ENCODE results near the gene FLVCR1. TPM values are rescaled to one million over a fixed set of nuclear protein-coding genes. Genes with fewer than 3 reads are reported as not detected.

The FLVCR1 gene
- polyA plus RNA-seq, 3 donors, result 1.8 to 5.5 (median 2.8) TPM

- no CpG with 5 or more reads among the region's 6 CpGs for WGBS (ENCODE audit: insufficient coverage)
Observed at GRCh38 chr1:212878418-212878817, 20.3 kb downstream of the FLVCR1 start.

DNA sequence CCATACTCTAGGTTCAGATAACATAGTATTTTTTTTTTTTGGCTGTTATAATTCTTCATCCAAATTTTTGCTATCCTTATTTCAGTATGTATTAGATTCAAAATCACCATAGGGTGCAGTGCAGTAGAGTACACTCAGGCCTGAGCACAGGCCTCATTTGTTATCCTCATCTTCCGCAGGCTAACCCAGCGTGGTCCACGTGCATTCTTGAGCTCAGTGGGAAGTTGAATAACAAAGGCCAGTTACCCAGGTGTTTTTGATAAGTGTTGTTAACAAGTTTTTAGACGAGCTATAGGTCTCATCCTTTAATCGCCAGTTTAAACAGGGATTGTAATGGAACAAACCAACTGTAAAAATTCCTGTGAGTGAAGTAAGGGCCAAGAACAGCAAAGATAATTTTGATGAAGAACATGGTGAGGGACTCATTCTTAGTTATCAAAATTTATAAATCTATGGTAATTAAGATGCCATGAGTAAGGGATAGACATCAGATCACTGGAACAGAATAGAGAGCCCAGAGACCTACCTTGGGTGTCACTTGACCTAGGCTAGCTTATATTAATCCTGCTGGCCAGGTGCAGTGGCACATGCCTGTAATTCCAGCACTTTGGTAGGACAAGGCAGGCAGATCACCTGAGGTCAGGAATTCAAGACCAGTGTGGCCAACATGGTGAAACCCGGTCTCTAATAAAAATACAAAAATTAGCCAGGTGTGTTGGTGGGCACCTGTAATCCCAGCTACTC lies 22.0 kb downstream of the FLVCR1 start:
- H3K36me3 ChIP-seq (replicated peaks in 1 of 2; ENCODE audit: control insufficient read depth in 1 of 2, insufficient read depth in 2 of 2, low read length in 2 of 2), result peaks cover 57 to 85% of the 10 kb centered on the region in 2 donors
- 90% methylated on average over 2 of the region's 6 CpGs for WGBS (ENCODE audit: insufficient coverage)
- H3K27me3 ChIP-seq (ENCODE audit: control insufficient read depth in 2 of 2, insufficient read depth in 2 of 2, low read length in 2 of 2), result no peaks in the 10 kb centered on the region
- intact Hi-C loops (cut with micrococcal nuclease), result no loop called here
- no peak overlapping the region for H3K9ac ChIP-seq (ENCODE audit: insufficient read depth, low read length, poor library complexity, severe bottlenecking)
- H3K4me2 ChIP-seq (replicated peaks; ENCODE audit: extremely low read depth, low read length, poor library complexity, severe bottlenecking), result no peak overlapping the region
- H4K20me1 ChIP-seq (ENCODE audit: insufficient read depth, low read length), result no peaks in the 10 kb centered on the region
- peaks cover 0 to 2% (median 0%) of the 10 kb centered on the region in 7 donors for H3K9me3 Mint-ChIP-seq
- H3K4me1 Mint-ChIP-seq, result no peaks in the 10 kb centered on the region
- no peak overlapping the region for H2AFZ ChIP-seq (ENCODE audit: insufficient read depth, low read depth, low read length, poor library complexity, severe bottlenecking)
- no peak overlapping the region for H3K4me3 Mint-ChIP-seq
- no peak overlapping the region for H3K27ac ChIP-seq (ENCODE audit: low read depth in 1 of 2, low read length in 2 of 2)
- no peak overlapping the region for H3K4me3 ChIP-seq (replicated peaks in 1 of 3; ENCODE audit: low read depth in 2 of 3, low read length in 3 of 3)
- DNase-seq, result no peak
- H3K27ac Mint-ChIP-seq, result no peak overlapping the region
- no peaks in the 10 kb centered on the region for H3K27me3 Mint-ChIP-seq (ENCODE audit: low read depth in 3 of 3)
- TF ChIP-seq, protein P1, sequence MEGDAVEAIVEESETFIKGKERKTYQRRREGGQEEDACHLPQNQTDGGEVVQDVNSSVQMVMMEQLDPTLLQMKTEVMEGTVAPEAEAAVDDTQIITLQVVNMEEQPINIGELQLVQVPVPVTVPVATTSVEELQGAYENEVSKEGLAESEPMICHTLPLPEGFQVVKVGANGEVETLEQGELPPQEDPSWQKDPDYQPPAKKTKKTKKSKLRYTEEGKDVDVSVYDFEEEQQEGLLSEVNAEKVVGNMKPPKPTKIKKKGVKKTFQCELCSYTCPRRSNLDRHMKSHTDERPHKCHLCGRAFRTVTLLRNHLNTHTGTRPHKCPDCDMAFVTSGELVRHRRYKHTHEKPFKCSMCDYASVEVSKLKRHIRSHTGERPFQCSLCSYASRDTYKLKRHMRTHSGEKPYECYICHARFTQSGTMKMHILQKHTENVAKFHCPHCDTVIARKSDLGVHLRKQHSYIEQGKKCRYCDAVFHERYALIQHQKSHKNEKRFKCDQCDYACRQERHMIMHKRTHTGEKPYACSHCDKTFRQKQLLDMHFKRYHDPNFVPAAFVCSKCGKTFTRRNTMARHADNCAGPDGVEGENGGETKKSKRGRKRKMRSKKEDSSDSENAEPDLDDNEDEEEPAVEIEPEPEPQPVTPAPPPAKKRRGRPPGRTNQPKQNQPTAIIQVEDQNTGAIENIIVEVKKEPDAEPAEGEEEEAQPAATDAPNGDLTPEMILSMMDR (IDR thresholded peaks at IDR 0.05), result no peak
- no peaks in the 10 kb centered on the region for H3K4me1 ChIP-seq (ENCODE audit: control insufficient read depth in 1 of 2, insufficient read depth in 2 of 2, low read length in 2 of 2)
- no peaks in the 10 kb centered on the region for H3K79me2 ChIP-seq (ENCODE audit: insufficient read depth, low read length)
- H3K36me3 Mint-ChIP-seq, result peaks cover 49 to 58% of the 10 kb centered on the region in 2 donors
- H3K9me3 ChIP-seq (replicated peaks in 1 of 2; ENCODE audit: control insufficient read depth in 1 of 2, insufficient read depth in 1 of 2, low read length in 2 of 2), result no peaks in the 10 kb centered on the region

More at GRCh38 chr1:212878418-212878817, 20.3 kb downstream of the FLVCR1 start:
- peak overlapping the region in 1 of 7 donors; percentile 20 for H3K27ac Mint-ChIP-seq
- TF ChIP-seq, protein P1 (IDR thresholded peaks at IDR 0.05), result no peak
- no peaks in the 10 kb centered on the region for H4K20me1 ChIP-seq (ENCODE audit: insufficient read depth, low read length)
- no peaks in the 10 kb centered on the region for H3K4me1 ChIP-seq (ENCODE audit: control insufficient read depth in 1 of 2, insufficient read depth in 2 of 2, low read length in 2 of 2)
- intact Hi-C loops (cut with micrococcal nuclease), result no loop called here
- no peak overlapping the region for H3K9ac ChIP-seq (ENCODE audit: insufficient read depth, low read length, poor library complexity, severe bottlenecking)
- H3K4me1 Mint-ChIP-seq, result no peaks in the 10 kb centered on the region
- no peak overlapping the region for H3K27ac ChIP-seq (ENCODE audit: low read depth in 1 of 2, low read length in 2 of 2)
- no peaks in the 10 kb centered on the region for H3K9me3 Mint-ChIP-seq
- H2AFZ ChIP-seq (ENCODE audit: insufficient read depth, low read depth, low read length, poor library complexity, severe bottlenecking), result no peak overlapping the region
- H3K27me3 Mint-ChIP-seq (ENCODE audit: low read depth in 3 of 3), result no peaks in the 10 kb centered on the region
- H3K4me3 ChIP-seq (replicated peaks in 1 of 3; ENCODE audit: low read depth in 2 of 3, low read length in 3 of 3), result no peak overlapping the region
- peaks cover 48 to 85% of the 10 kb centered on the region in 2 donors for H3K36me3 ChIP-seq (replicated peaks in 1 of 2; ENCODE audit: control insufficient read depth in 1 of 2, insufficient read depth in 2 of 2, low read length in 2 of 2)
- H3K4me3 Mint-ChIP-seq, result no peak overlapping the region
- no peak for DNase-seq
- H3K27me3 ChIP-seq (ENCODE audit: control insufficient read depth in 2 of 2, insufficient read depth in 2 of 2, low read length in 2 of 2), result no peaks in the 10 kb centered on the region
- no peaks in the 10 kb centered on the region for H3K79me2 ChIP-seq (ENCODE audit: insufficient read depth, low read length)
- H3K9me3 ChIP-seq (replicated peaks in 1 of 2; ENCODE audit: control insufficient read depth in 1 of 2, insufficient read depth in 1 of 2, low read length in 2 of 2), result no peaks in the 10 kb centered on the region
- H3K36me3 Mint-ChIP-seq, result peaks cover 50 to 64% of the 10 kb centered on the region in 2 donors
- no peak overlapping the region for H3K4me2 ChIP-seq (replicated peaks; ENCODE audit: extremely low read depth, low read length, poor library complexity, severe bottlenecking)

All from CD14-positive monocyte (primary cell).